ENCODE measurements around the gene ZER1. TPM values are rescaled to one million over a fixed set of nuclear protein-coding genes. Genes with fewer than 3 reads are reported as not detected.

ZER1 gene
- total and polyA plus RNA-seq, 2 of the 8 experiments (the other 6 are each of a cell fraction or from before 2014, with no cell fraction given): 20.5 to 26.6 TPM

DNA sequence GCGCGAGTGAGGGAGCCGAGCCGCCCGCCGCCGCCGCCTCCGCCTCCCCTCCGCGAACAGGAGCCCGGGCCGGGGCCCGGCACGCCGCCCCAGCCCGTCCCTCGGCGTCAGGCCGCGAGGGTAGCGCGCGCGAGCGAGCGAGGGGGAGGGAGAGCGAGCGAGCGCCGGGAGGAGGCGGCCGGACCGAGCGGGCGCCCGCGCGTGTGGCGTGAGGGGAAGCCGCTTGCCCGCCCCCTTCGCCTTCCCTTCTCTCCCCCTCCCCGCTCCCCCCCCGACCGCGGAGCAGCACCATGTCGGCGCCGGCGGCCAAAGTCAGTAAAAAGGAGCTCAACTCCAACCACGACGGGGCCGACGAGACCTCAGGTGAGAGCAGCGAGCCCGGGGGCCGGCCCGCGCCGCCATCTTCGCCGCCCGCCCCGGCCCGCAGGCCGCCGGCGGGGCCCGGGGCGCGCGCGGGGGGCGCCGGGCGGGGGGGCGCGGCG lies 82.4 kb downstream of the ZER1 start (continued):
- no peak for TF ChIP-seq RFX5 (IDR thresholded peaks at IDR 0.05; ENCODE audit: borderline replicate concordance, low read depth, low read length)
- TF ChIP-seq TAF7 (optimal IDR thresholded peaks at IDR 0.05; ENCODE audit: borderline replicate concordance, low read depth, low read length): peak; percentile 44
- no peak for TF ChIP-seq CHD7 (IDR thresholded peaks at IDR 0.05; ENCODE audit: insufficient replicate concordance, low read length)
- TF ChIP-seq EZH2 (IDR thresholded peaks at IDR 0.05; ENCODE audit: low read depth, low read length, severe bottlenecking): no peak
- TF ChIP-seq, protein P1, sequence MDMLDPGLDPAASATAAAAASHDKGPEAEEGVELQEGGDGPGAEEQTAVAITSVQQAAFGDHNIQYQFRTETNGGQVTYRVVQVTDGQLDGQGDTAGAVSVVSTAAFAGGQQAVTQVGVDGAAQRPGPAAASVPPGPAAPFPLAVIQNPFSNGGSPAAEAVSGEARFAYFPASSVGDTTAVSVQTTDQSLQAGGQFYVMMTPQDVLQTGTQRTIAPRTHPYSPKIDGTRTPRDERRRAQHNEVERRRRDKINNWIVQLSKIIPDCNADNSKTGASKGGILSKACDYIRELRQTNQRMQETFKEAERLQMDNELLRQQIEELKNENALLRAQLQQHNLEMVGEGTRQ (IDR thresholded peaks at IDR 0.05; ENCODE audit: low read length): no peak
- peak; percentile 65 for TF ChIP-seq PHF8 (conservative IDR thresholded peaks at IDR 0.05; ENCODE audit: low read depth, low read length)
- no peak for TF ChIP-seq CBX8 (IDR thresholded peaks at IDR 0.05; ENCODE audit: borderline replicate concordance, low read depth, low read length)
- TF ChIP-seq SIN3A (conservative IDR thresholded peaks at IDR 0.05 in 1 of 2, IDR thresholded peaks at IDR 0.05 in 1 of 2; ENCODE audit: low read depth in 1 of 2, low read length in 2 of 2): peak in 1 of 2 experiments; percentile 32; a peak in 1 of 4 replicates
- TF ChIP-seq HDAC2 (IDR thresholded peaks at IDR 0.05; ENCODE audit: borderline replicate concordance in 1 of 2, low read depth in 2 of 2, low read length in 2 of 2): no peak
